HCT116 (cell line): Measurements from ENCODE around the gene CYBB.

Source experiments
- CEBPB ChIP-seq: IDR thresholded peaks from 2 replicates; pipeline ENCODE4 v1.6.1; 2012; ENCODE audit warnings: low read depth
- CTCF ChIP-seq, 3 experiments: fragments of 200-600 bp in 1 of 3; sonication (generic) in 1 of 3; IDR thresholded peaks in 2 of 3; conservative IDR thresholded peaks in 1 of 3; 2 replicates each; pipeline ENCODE4 v1.5.1; 2012 to 2017; ENCODE audit warnings: low read depth in 2 of 3, low read length in 2 of 3, antibody characterized with exemption in 1 of 3, borderline replicate concordance in 1 of 3, control low read depth in 1 of 3, mild to moderate bottlenecking in 1 of 3, mixed read lengths in 1 of 3, mixed run types in 1 of 3, moderate library complexity in 1 of 3; ENCODE audit not compliant: insufficient read depth in 1 of 3
- JUND ChIP-seq: IDR thresholded peaks from 2 replicates; pipeline ENCODE4 v1.6.1; 2012
- MAX ChIP-seq: IDR thresholded peaks from 2 replicates; pipeline ENCODE4 v1.6.1; 2012
- POLR2A ChIP-seq: IDR thresholded peaks from 2 replicates; pipeline ENCODE4 v1.7.0; 2011; ENCODE audit warnings: borderline replicate concordance; ENCODE audit not compliant: insufficient read depth, insufficient read length; ENCODE audit errors: extremely low read depth
- POLR2AphosphoS5 ChIP-seq: IDR thresholded peaks from 2 replicates; pipeline ENCODE4 v1.6.1; 2011; ENCODE audit warnings: mild to moderate bottlenecking, low read depth, low read length, moderate library complexity
- SIN3A ChIP-seq: IDR thresholded peaks from 2 replicates; pipeline ENCODE4 v1.6.1; 2012; ENCODE audit warnings: low read depth
- ZBTB33 ChIP-seq: IDR thresholded peaks from 2 replicates; pipeline ENCODE4 v1.6.1; 2011; ENCODE audit warnings: mild to moderate bottlenecking, low read length, moderate library complexity; ENCODE audit not compliant: insufficient replicate concordance; ENCODE audit errors: extremely low read depth
- ZNF274 ChIP-seq: fragments of 200-500 bp; sonication (Bioruptor generic); IDR thresholded peaks from 2 replicates; pipeline ENCODE4 v1.6.1; 2014; ENCODE audit warnings: mild to moderate bottlenecking, low read depth, low read length, inconsistent platforms

- TF ChIP-seq CTCF (IDR thresholded peaks at IDR 0.05 in 2 of 3, conservative IDR thresholded peaks at IDR 0.05 in 1 of 3; ENCODE audit: borderline replicate concordance in 1 of 3, insufficient read depth in 1 of 3, low read depth in 2 of 3, low read length in 2 of 3) (no peak), ZNF274 (no peak), POLR2A (no peak), CEBPB (no peak), POLR2AphosphoS5 (no peak), JUND (no peak), ZBTB33 (no peak), SIN3A (no peak), MAX (no peak)
Measured at GRCh38 chrX:37803057-37803456, 23.2 kb downstream of the CYBB start.
